Placental epithelial cell (primary cell): ENCODE data around the gene CDKAL1. TPM values are rescaled to one million over a fixed set of nuclear protein-coding genes. Genes with fewer than 3 reads are reported as not detected.

Source experiments
- small RNA-seq: library from RNA; depleted of rRNA; stranded (forward); fragments of <200 nt; gene quantifications from one replicate; pipeline ENCODE3, GENCODE V24; 2012
- total RNA-seq: library from RNA; depleted of rRNA; stranded (reverse); fragments of >200 nt; gene quantifications from 2 replicates; pipeline ENCODE4 v1.2.3, GENCODE V29; 2012

The CDKAL1 gene
- 16.9 and 23.5 TPM in 2 replicates for total RNA-seq

GRCh38 chr6:20534295-20535262 is at the start of gene CDKAL1:
CDKAL1 (plus strand) TSS chr6:20534457; CDS start chr6:20546351, 11,894 bp downstream.

Small RNA genes lying within 50 kb of the gene (small RNA-seq; reads per million reads assigned to genes)
- gene RF00019 = not detected
- gene RNU6-150P = not detected

Other genes with a start within 250 kb of the CDKAL1 start
- 3.9 and 4.0 TPM in 2 replicates for gene E2F3, start 132.6 kb upstream of the CDKAL1 start, total RNA-seq